Vagina (tissue), 2 donors: Measurements from ENCODE around the gene CXXC4.

Experiments
- CTCF ChIP-seq, 3 experiments: fragments of 450-650 bp in 2 of 3; fragments of 200-600 bp in 1 of 3; sonication (generic) in 1 of 3; IDR thresholded peaks; one replicate each; pipeline ENCODE4 v1.5.1; 2017 to 2019; ENCODE audit warnings: antibody characterized with exemption in 3 of 3, mild to moderate bottlenecking in 2 of 3, moderate library complexity in 2 of 3
- POLR2A ChIP-seq, 2 donors: fragments of 450-650 bp; IDR thresholded peaks; one replicate each; pipeline ENCODE4 v1.6.1; 2017; ENCODE audit warnings: antibody characterized with exemption in 2 of 2, mild to moderate bottlenecking in 2 of 2, moderate library complexity in 2 of 2

- TF ChIP-seq POLR2A (IDR thresholded peaks at IDR 0.05): no peak
- TF ChIP-seq CTCF (IDR thresholded peaks at IDR 0.05): no peak
These were observed 13.5 kb upstream of the CXXC4 start for GRCh38 chr4:104508224-104508623.
